IMR-90 (cell line): ENCODE data around the gene MYPN.

ENCODE experiments used
- BHLHE40 ChIP-seq: fragments of 150-350 bp; IDR thresholded peaks from 2 replicates; pipeline ENCODE4 v1.6.1; 2016; ENCODE audit warnings: mild to moderate bottlenecking, low read depth, low read length
- CEBPB ChIP-seq: IDR thresholded peaks from 2 replicates; pipeline ENCODE4 v1.6.1; 2012; ENCODE audit warnings: low read depth, low read length, improper control_type of control experiment
- CTCF ChIP-seq: conservative IDR thresholded peaks from 2 replicates; pipeline ENCODE4 v1.5.1; 2012; ENCODE audit warnings: mild to moderate bottlenecking, low read depth, low read length, improper control_type of control experiment
- MAFK ChIP-seq: IDR thresholded peaks from 2 replicates; pipeline ENCODE4 v1.6.1; 2012; ENCODE audit warnings: low read depth, low read length, improper control_type of control experiment
- MXI1 ChIP-seq: IDR thresholded peaks from 2 replicates; pipeline ENCODE4 v1.6.1; 2012; ENCODE audit warnings: low read depth, mild to moderate bottlenecking, low read length, moderate library complexity, borderline replicate concordance
- POLR2A ChIP-seq: IDR thresholded peaks from 2 replicates; pipeline ENCODE4 v1.6.1; 2012; ENCODE audit warnings: mild to moderate bottlenecking, low read depth, low read length
- RAD21 ChIP-seq: IDR thresholded peaks from 2 replicates; pipeline ENCODE4 v1.6.1; 2012; ENCODE audit warnings: low read length, improper control_type of control experiment
- RCOR1 ChIP-seq: IDR thresholded peaks from 2 replicates; pipeline ENCODE4 v1.6.1; 2012; ENCODE audit warnings: mild to moderate bottlenecking, low read length, improper control_type of control experiment; ENCODE audit not compliant: insufficient replicate concordance
- RFX5 ChIP-seq: IDR thresholded peaks from 2 replicates; pipeline ENCODE4 v1.8.0; 2012; ENCODE audit warnings: low read depth, mild to moderate bottlenecking, low read length, moderate library complexity
- SMC3 ChIP-seq: fragments of 150-350 bp; IDR thresholded peaks from 2 replicates; pipeline ENCODE4 v1.6.1; 2016; ENCODE audit warnings: low read depth, mild to moderate bottlenecking, antibody characterized with exemption, low read length, moderate library complexity
- USF2 ChIP-seq: fragments of 150-350 bp; IDR thresholded peaks from 2 replicates; pipeline ENCODE4 v1.6.1; 2017; ENCODE audit warnings: mild to moderate bottlenecking, antibody characterized with exemption, low read length, low read depth

- no peak for TF ChIP-seq CTCF
- no peak for TF ChIP-seq POLR2A
- no peak for TF ChIP-seq RAD21
- no peak for TF ChIP-seq RFX5
- TF ChIP-seq SMC3: no peak
- TF ChIP-seq BHLHE40: no peak
- no peak for TF ChIP-seq RCOR1
- no peak for TF ChIP-seq MAFK
- no peak for TF ChIP-seq MXI1
- TF ChIP-seq CEBPB: no peak
- TF ChIP-seq USF2: no peak
Measured at GRCh38 chr10:68218786-68219185, 109.5 kb downstream of the MYPN start.
